ENCODE results near the gene CCT6A.
A peak's percentile ranks its signal among the peaks of the same experiment; 100 is the strongest.
"Not testable (repeated sequence)": the region's sequence is repeated elsewhere in the genome, so short reads cannot be mapped to it uniquely, and the experiment has no call there.

The CCT6A gene

DNA sequence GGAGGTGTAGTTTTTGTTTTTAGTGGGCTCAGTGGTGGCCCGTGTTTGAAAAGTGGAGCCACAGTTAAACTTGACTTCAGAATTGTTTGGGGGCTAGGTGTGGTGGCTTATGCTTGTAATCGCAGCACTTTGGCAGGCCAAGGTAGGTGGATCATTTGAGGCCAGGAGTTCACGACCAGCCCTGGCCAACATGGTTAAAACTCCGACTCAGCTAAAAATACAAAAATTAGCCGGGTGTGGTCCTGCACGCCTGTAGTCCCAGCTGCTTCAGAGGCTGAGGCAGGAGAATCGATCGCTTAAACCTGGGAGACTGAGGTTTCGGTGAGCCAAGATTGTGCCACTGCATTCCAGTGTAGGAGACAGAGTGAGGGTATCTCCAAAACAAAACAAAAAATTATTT, 1.8 kb downstream of the CCT6A start:
- no peak for DNase-seq

DNA sequence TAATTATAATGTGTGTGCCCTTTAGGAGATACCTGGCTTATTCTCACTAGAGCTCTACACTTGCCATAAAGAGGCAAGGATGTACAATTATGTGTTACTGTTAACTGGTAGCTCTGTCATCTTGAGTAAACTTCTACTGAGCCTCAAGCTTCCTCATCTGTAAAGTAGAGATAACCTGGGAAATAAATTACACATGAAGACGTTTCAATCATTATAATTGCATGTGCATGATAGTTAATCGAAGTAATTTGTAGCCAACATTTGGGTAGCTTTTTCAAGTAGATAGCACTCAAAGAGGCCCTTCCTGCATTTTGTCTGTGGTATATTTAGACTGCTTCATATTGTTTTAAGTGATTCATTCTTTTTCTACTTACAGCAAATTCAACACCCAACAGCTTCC, 2.4 kb downstream of the CCT6A start:
- no peak for DNase-seq

DNA sequence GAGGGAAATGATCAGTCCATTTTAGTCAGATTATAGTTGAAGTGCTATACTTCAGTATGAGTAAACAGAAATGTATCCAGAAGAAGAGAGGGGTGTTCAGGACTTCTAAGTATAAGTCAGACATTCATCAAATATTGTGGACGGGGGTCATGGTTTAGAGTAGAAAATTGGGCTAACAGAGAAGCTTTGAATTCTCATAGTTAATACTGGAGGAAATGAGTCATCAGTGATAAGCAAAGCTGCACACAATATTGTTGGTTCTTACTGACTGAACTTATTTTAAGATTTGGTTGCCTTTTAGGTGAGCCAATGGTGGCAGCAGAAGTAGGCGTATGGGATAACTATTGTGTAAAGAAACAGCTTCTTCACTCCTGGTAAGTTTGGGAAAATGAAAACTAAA, 10.8 kb downstream of the CCT6A start:
- DNase-seq = no peak

DNA sequence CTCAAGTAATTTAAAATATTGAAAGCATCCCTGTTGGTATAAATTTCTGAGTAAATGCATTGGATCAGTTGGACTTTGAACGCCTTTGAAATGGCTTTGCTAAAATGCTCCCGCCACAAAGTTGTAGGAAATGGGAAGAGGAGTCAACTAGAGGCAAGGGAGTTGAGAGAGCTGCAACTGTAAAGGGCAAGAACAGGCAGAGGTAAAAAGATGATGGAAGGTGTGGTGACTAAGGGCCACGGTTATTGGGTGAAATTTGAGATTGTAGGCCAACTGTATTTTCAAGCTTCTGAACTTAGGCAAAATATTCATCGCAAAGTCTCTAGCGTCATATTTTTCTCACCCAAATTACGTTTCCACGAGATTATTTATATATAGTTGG, 11.9 kb downstream of the CCT6A start:
- DNase-seq = no peak

DNA sequence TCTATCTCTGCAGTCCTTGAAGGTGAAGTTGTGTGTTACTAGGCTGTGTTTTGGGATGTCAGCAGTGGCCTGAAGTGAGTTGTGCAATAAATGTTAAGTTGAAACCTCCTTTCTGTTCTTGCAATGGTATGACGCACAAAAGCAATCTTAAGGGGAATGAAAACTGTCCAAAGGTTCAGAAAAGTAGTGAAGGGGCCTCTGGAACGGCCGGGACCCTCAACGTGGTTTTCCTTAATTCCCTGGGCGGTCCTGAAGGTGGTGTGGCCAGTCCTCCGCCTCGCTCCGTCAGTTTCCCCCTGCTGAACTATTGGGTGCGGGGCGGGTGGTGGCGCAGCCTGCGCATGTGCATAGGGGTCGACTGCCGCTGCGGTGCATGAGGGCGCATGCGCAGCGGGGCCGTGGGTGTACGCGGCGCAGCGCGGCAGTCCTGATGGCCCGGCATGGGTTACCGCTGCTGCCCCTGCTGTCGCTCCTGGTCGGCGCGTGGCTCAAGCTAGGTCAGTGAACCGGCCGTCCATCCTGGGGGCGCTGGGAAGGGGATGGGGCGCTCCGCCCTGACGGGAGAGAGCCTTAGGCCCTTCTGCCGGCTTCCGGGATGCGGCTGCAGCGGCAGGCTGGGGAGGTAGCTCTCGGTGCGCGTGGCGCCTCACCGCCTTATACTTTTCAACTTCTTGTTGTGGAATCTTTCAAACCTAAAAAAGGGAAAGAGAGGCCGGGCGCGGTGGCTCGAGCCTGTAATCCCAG, 12.5 kb downstream of the CCT6A start, which contains the start of gene SUMF2:
TSS of gene SUMF2 (plus strand) at position 405 of the 744 bp plus-strand sequence. CDS start at position 431, 26 bp downstream.
- peak; percentile 97 for DNase-seq

DNA sequence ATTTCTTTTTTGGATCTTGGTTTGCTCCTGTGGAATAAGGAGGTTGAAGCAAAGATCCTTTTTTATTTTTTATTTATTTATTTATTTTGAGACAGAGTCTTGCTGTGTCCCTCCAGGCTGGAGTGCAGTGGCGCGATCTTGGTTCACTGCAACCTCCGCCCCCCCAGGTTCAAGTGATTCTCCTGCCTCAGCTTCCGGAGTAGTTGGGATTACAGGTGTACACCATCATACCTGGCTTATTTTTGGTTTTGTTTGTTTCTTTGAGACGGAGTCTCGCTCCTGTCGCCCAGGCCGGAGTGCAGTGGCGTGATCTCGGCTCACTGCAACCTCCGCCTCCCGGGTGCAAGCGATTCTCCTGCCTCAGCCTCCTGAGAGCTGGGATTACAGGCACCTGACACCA, 14.8 kb downstream of the CCT6A start:
- not testable (repeated sequence) for DNase-seq

DNA sequence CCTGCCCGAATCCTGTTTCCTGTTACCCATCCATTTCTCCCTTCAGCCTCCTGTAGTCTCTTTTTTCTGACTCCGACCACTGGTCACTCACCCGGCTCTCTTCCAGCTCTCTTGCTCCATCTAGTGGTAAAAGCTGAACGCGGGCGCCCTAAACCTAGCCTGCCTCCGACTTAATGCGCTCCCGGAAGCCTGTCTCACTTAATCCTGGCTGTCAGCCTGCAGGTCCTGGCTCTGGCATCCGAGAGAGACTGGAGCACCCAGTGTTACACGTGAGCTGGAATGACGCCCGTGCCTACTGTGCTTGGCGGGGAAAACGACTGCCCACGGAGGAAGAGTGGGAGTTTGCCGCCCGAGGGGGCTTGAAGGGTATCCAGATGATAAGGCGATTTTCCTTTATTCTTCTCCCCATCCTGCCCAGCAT, 22.8 kb downstream of the CCT6A start:
- DNase-seq = peak; percentile 96

DNA sequence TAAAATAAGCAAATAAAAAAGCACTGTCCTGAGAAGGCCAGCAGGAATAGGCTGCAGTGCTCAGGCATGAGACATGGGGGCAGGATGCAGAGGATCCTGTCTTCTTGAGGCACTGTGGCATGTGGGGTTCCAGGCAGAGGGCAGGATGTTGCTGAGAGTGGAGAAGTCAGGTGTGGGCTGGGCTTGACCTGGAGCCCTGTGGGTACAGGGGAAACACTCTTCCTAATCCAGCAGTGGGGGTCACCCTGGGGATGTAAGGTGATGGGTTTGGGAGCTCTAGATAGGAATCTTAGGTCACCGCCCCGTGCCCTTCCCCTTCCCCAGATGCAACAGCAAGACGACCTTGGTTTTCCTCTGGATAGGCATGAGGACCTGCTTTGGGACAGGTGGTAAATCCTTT, 26.1 kb downstream of the CCT6A start:
- DNase-seq = no peak

DNA sequence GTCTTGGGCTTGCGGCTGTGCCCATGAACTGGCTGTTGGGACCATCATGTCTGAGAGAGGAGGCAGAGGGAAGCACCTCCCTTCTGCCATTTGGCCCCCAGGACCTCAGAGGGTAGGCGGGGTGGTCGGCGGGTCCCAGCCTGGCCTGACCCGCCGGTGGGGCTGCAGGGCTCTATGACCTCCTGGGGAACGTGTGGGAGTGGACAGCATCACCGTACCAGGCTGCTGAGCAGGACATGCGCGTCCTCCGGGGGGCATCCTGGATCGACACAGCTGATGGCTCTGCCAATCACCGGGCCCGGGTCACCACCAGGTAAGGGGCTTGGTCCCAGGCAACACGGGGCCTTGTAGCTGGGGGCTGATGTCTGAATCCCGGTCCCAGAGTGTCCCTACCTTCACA, 26.6 kb downstream of the CCT6A start:
- no peak for DNase-seq

DNA sequence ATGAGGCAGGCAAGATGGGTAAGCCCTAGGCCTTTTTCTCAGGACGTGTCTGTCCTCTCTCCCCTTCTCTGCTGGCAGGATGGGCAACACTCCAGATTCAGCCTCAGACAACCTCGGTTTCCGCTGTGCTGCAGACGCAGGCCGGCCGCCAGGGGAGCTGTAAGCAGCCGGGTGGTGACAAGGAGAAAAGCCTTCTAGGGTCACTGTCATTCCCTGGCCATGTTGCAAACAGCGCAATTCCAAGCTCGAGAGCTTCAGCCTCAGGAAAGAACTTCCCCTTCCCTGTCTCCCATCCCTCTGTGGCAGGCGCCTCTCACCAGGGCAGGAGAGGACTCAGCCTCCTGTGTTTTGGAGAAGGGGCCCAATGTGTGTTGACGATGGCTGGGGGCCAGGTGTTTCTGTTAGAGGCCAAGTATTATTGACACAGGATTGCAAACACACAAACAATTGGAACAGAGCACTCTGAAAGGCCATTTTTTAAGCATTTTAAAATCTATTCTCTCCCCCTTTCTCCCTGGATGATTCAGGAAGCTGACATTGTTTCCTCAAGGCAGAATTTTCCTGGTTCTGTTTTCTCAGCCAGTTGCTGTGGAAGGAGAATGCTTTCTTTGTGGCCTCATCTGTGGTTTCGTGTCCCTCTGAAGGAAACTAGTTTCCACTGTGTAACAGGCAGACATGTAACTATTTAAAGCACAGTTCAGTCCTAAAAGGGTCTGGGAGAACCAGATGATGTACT, 28.1 kb downstream of the CCT6A start:
- peak; percentile 26 for DNase-seq

DNA sequence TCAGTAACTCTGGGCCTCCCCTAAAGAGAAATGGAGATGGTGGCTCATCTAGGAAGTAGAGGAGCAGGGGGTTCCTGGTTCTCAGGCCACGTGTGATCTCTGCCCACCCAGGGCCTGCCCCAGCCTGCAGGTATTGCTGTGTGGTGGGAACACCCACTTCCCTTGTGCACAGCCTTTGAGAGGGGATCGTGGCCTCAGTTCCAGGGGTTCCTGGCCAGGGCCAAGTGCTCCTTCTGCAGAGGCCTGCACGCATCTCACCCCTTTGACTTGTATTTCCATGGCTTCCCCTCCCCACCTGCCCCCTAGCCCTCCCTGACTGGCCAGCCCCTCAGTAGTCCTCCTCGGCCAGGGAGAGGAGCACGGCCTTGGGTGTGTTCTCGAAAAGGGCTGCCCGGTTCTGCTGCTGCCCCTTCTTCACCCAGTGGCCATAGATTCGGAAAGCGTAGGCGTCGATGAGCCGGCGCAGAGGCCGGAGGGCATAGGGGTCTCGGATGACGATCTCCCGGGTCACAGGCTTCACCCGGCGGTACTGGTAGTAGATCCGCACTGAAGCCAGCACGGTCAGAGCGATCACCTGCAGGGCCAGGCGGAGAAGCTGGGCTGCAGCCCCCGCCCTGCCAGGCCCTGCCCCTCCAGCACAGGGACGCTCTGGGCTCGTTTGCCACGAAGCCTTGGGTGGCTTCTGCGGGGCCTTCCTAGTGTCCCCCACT, 29.3 kb downstream of the CCT6A start:
- DNase-seq = not testable (repeated sequence)

DNA sequence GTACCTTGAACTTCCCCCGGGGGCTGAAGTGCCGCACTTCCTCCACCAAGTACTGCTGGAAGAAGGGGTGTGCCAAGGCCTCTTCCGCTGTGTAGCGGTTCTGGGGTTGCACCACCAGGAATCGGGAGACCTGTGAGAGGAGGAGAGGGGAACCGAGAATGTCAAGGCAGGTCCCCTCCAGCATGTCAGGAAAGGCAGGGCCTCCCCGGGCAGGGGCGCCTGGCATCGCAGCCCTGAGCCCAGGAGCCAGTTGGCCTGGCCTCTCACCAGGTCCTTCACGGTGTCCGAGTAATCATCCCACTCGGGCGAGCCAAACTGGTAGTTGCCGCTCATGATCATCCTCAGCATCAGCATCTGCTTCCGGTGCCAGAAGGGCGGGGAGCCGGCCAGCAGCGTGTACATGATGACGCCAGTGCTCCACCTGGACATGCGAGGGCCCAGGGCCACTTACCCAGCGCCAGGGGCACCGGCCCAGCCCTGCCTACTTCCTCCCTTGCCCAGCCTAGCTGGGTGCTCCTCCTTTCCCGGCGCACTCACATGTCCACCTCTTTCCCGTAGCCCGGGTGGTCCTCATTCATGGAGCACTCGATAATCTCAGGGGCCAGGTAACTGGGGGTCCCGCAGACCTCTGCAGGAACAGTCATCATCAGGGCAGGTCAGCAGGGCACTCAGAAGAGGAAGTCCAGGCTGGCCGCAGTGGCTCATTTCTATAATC, 30.2 kb downstream of the CCT6A start:
- no peak for DNase-seq

DNA sequence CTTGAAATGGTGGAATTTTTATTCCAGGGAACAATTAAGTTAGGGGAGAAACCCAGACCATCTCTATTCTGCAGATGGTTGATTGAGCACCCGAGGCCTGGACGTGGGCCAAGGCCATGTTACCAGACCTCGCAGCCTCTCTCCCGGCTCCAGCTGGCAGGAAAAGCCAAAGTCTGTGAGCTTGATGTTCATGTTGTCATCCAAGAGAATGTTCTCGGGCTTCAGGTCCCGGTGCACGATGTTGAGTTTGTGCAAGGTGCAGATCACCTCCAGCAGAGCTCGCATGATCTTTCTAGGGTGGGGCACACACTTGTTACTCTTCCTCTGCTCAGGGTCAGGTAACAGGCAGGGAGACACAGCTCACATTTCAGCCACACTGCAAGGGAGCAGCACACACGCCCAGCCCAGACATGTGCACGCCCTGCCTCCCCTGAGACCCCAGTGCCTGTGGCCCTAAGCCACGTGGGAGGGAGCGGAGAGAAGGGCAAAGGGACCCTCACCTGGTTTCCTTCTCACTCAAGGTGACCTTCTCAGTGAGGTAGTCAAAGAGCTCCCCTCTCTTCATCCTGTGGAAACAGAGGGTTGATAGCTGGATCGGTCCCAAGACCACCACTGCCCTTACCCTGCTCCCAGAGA, 31.7 kb downstream of the CCT6A start:
- DNase-seq = no peak

DNA sequence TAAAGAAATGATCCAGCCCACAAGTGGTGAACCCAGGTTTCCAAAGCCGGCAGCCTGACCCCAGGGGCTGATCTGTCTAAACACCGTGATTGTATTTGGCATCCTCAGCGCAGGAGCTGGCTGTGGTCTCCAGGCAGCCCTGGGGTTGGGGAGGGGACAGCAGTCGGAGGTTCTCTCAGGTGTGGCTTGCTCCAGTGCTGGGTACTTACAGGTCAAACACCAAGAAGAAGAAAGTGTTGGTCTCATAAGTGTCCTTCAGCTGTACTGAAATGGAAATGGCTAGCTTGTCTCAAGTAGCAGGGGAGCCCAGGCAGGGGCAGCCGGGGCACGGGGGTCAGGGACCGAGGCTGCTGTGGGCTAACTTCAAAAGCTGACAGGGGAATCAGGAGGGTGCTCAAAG, 35.2 kb downstream of the CCT6A start:
- no peak for DNase-seq

DNA sequence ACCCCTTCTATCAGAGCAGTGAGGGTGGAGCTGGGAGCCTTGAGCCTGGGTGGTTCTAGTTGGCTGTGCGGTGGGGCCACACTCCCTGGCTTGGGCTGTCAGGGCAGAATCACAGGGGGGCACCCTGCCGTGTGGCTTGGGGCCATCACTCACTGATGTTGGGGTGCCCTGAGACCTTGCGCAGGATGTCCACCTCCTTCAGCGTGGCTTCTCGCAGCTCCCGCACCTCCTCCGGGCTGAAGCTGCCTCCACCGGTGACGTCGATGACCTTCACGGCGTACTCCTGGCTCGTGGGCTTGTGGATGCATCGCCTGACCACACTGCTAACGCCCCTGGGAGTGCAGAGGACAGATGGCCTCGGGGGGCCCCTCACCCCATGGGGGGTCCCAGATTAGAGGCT, 35.9 kb downstream of the CCT6A start:
- no peak for DNase-seq

DNA sequence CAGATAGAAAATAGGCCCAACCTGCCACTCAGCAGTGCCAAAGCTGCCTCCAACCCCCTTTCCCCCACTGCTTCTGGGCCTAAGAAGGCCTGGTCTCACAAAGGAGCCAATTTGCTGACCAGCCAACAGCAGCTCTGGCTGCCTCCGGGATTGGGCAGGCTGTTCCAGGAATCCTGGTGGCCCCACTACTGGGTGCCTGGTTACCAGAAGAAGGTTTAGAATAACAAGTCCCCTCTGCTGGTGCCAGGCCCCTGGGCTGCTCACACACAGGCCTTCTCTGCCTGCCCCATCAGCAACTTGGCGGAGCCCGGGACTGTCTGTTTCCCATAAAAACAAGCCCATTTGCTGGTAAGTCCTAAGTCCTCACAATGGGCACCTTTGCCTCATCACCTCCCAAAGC, 40.0 kb downstream of the CCT6A start:
- no peak for DNase-seq

DNA sequence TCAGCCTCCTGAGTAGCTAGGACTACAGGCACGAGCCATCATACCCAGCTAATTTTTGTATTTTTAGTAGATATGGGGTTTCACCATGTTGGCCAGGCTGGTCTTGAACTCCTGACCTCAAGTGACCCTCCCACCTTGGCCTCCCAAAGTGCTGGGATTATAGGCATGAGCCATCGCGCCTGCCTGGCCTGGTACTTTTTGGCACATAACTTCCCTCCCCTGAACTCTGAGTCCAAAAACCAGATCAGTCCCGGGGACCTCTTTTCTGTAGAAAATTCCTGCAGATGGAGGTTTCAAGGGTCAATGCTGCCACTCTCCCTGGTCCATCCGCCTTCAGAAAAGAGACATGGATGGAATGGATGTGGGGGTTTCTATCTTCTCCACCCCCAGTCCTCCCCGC, 40.8 kb downstream of the CCT6A start:
- DNase-seq = not testable (repeated sequence)

DNA sequence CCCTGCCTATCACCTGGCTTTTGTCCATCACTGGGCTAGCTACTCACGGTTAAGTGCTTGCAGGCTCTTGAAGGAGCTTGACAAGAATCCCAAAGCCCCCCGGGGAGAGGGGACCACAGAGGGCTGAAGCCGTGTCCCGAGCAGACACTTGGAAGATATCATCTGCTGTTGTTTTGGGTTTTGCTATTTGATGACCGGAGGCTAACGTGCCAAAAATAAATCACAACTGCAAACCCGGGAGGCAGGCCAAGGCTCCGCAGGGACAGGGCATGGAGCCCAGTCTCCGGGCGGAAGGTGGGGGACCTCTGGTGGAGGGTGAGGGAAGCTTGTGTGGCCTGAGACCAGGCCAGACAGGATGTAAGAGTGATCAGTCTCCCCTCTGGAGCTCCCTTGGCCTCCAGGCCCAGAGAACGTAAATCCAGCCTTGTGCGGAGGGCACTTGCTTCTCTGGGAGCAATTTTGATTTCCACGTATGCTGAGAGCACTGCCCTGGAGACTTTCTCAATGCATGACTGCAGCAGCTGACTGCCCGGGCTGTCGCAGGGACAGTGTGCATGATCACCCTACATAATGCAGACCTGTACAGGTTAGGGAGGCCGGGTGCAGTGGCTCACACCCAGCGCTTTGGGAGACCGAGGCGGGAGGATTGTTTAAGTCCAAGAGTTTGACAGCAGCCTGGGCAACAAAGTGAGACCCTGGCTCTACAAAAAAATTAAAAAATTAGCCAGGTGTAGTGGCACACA, 41.4 kb downstream of the CCT6A start, which contains the start of gene PHKG1:
TSS of gene PHKG1 (minus strand) at position 164 of the 743 bp plus-strand sequence. CDS start 4,011 bp downstream, outside the sequence.
- peak; percentile 27 for DNase-seq

DNA sequence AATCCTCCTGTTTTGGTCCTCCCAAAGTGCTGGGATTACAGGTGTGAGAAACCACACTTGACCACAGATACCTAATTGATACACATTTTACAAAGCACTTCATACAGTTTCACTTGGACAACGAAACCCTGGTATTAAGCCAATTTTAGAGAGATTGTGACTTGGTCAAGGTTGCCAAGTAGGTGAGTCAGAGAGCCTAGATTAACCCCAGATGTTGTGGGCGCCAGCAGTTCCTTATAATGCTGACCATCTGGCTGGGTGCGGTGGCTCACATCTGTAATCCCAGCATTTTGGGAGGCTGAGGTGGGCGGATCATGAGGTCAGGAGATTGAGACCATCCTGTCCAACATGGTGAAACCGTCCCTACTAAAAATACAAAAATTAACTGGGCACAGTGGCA, 46.1 kb downstream of the CCT6A start:
- peak; percentile 12 for DNase-seq

DNA sequence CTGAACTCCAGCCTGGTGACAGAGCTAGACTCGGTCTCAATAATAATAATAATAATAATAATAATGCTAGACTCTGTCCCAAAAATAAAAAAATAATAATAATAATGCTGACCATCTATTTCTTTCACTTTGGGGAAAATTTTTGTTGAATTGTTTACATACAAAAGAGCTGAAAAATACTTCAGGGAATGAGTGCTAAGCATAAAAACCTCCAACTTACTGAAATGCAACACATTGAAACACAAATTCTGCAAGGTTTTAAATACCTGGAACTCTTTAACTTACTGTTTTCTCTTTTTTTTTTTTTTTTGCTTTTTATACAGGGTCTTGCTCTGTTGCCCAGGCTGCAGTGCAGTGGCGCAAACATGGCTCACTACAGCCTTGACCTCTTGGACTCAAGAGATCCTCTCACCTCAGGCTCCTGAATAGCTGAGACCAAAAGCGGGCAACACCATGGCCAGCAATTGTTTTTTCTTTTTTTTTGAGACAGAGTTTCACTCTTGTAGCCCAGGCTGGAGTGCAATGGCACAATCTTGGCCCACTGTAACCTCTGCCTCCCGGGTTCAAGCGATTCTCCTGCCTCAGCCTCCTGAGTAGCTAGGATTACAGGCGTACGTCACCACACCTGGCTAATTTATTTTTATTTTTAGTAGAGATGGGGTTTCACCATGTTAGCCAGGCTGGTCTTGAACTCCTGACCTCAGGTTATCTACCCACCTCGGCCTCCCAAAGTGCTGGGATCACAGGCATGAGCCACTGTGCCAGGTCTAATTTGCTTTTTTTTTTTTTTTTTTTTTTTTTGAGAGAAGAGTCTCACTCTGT, 46.8 kb downstream of the CCT6A start:
- not testable (repeated sequence) for DNase-seq

DNA sequence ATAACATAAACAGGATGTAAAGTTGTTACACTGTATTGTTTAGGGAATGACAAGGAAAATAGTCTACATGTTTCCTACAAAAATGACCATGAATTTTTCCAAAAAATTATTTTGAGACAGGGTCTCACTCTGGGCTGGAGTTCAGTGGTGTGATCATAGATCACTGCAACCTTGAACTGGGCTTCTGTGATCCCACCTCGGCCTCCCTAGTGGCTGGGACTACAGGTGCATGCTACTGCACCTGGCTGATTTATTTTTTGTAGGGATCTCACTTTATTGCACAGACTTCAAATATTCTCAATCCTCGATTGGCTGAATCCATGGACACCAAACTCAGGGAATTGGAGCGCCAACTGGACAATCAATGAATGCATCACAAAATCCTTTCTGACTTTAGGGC, 48.1 kb downstream of the CCT6A start:
- DNase-seq = no peak
